H1 (cell line): ENCODE data around the gene PTGDS.

ENCODE experiments used
- CBX5 ChIP-seq: fragments of 300-800, 300-1000 bp; sonication (generic); IDR thresholded peaks from 2 replicates; pipeline ENCODE4 v1.7.1; 2016; ENCODE audit warnings: antibody characterized with exemption, low read length, low read depth
- EP300 ChIP-seq, 2 experiments: IDR thresholded peaks; 1 replicate in 1 of 2; 2 replicates in 1 of 2; pipeline ENCODE4 v1.6.1; 2011 to 2012; ENCODE audit warnings: low read depth in 2 of 2, low read length in 2 of 2, mild to moderate bottlenecking in 2 of 2, borderline replicate concordance in 1 of 2, inconsistent platforms in 1 of 2, moderate library complexity in 1 of 2
- EZH2 ChIP-seq: fragments of 200-600 bp; sonication (generic); IDR thresholded peaks from 2 replicates; pipeline ENCODE4 v1.7.1; 2012; ENCODE audit warnings: low read depth, mild to moderate bottlenecking, moderate library complexity, low read length, inconsistent platforms; ENCODE audit not compliant: severe bottlenecking
- KDM1A ChIP-seq: fragments of 200-600, 300-600 bp; sonication (generic); IDR thresholded peaks from 2 replicates; pipeline ENCODE4 v1.7.1; 2016; ENCODE audit warnings: mild to moderate bottlenecking, low read length, borderline replicate concordance
- TF ChIP-seq, protein P1 (sequence below): IDR thresholded peaks from 2 replicates; pipeline ENCODE4 v1.6.1; 2012; ENCODE audit warnings: low read length, inconsistent platforms

DNA sequence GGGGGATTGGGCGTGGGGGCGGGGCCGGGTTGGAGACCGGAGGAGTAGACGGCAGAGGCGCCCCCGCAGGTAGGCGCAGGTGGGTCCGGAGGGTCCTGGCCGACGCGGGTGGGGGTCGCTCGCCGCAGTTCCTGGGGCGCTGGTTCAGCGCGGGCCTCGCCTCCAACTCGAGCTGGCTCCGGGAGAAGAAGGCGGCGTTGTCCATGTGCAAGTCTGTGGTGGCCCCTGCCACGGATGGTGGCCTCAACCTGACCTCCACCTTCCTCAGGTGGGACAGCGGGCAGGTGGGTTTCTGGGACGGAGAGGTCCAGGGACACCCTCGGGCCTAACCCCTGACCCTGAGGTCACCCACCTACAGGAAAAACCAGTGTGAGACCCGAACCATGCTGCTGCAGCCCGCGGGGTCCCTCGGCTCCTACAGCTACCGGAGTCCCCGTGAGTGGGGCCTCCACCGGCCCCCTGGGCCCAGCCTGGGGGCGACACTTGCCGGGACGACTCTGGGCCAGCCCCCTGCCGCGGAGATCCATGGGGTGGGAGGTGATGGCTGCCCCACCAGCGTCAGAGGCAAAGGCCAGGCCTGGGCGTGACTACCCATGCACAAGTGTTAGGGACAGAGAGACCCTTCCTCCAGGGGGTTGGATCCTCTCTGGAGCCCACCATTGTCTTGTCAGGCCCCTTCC lies 1.7 kb downstream of the PTGDS start:
- TF ChIP-seq, protein P1, sequence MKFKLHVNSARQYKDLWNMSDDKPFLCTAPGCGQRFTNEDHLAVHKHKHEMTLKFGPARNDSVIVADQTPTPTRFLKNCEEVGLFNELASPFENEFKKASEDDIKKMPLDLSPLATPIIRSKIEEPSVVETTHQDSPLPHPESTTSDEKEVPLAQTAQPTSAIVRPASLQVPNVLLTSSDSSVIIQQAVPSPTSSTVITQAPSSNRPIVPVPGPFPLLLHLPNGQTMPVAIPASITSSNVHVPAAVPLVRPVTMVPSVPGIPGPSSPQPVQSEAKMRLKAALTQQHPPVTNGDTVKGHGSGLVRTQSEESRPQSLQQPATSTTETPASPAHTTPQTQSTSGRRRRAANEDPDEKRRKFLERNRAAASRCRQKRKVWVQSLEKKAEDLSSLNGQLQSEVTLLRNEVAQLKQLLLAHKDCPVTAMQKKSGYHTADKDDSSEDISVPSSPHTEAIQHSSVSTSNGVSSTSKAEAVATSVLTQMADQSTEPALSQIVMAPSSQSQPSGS: no peak
- TF ChIP-seq KDM1A: no peak
- TF ChIP-seq CBX5: no peak
- TF ChIP-seq EZH2: no peak
- TF ChIP-seq EP300 (IDR thresholded peaks at IDR 0.05; ENCODE audit: borderline replicate concordance in 1 of 2, low read depth in 2 of 2, low read length in 2 of 2): no peak
